Left lung (tissue), 10 donors: ENCODE measurements around the gene ARMC6. TPM values are rescaled to one million over a fixed set of nuclear protein-coding genes. Genes with fewer than 3 reads are reported as not detected.

Experiments
- ATAC-seq: fragments of 200-7000 bp; cut with Tn5 transposase; one replicate; pipeline ENCODE4 v1.9.1; 2020; ENCODE audit warnings: moderate library complexity
- DNase-seq, 4 donors: peaks; one replicate each; pipeline ENCODE4 v3.0.0-alpha.2; 2013 to 2020
- H3K27ac ChIP-seq, 2 donors: fragments of 200-600 bp; sonication (generic) in 1 of 2; one replicate each; pipeline versions ENCODE4 v1.5.0 to v1.8.0; 2020 to 2021
- H3K27me3 ChIP-seq, 2 donors: fragments of 200-600 bp; sonication (generic) in 1 of 2; one replicate each; pipeline versions ENCODE4 v1.5.0 to v1.8.0; 2020 to 2021
- H3K36me3 ChIP-seq, 2 donors: fragments of 200-600 bp; sonication (generic) in 1 of 2; one replicate each; pipeline versions ENCODE4 v1.5.0 to v1.8.0; 2020 to 2021
- H3K4me1 ChIP-seq, 2 donors: fragments of 200-600 bp; one replicate each; pipeline ENCODE4 v1.8.0; 2021
- H3K4me3 ChIP-seq, 2 donors: fragments of 200-600 bp; sonication (generic) in 1 of 2; one replicate each; pipeline versions ENCODE4 v1.5.0 to v1.8.0; 2020 to 2021; ENCODE audit warnings: mild to moderate bottlenecking in 1 of 2
- H3K9me3 ChIP-seq, 2 donors: fragments of 200-600 bp; sonication (generic) in 1 of 2; one replicate each; pipeline versions ENCODE4 v1.5.0 to v1.8.0; 2020 to 2021
- intact Hi-C, 2 donors: fragments of 100-400 bp; cut with DNase I; formaldehyde crosslinking; loops; one replicate each; pipeline versions ENCODE4 v1.11.2 to v1.14.2; 2022
- polyA plus RNA-seq, 6 donors: library from polyadenylated mRNA; unstranded; fragments of 120-200 nt; gene quantifications; one replicate each; pipeline ENCODE4 v1.2.1, GENCODE V29; 2013; ENCODE audit not compliant: insufficient read length in 6 of 6
- total RNA-seq, 2 donors: library from RNA; stranded (reverse); fragmentation: NEBNext Ultra II Directional; extraction: Animal tissue kit (Norgen Biotek cat#: 25700); gene quantifications; one replicate each; pipeline ENCODE4 v1.2.1, GENCODE V29; 2021
- TF ChIP-seq, protein P1 (sequence below), 2 donors: fragments of 200-600 bp; sonication (generic) in 1 of 2; IDR thresholded peaks; one replicate each; pipeline versions ENCODE4 v1.5.0 to v1.8.0; 2021; ENCODE audit warnings: antibody characterized with exemption in 2 of 2
- donor health status: DM: no; HTN: yes; CAD: no.
- donor health status: DM: no; HTN: no; CAD: no.

ARMC6 gene
- total and polyA plus RNA-seq, 8 donors: 23.7 to 37.9 (median 34.0) TPM

DNA sequence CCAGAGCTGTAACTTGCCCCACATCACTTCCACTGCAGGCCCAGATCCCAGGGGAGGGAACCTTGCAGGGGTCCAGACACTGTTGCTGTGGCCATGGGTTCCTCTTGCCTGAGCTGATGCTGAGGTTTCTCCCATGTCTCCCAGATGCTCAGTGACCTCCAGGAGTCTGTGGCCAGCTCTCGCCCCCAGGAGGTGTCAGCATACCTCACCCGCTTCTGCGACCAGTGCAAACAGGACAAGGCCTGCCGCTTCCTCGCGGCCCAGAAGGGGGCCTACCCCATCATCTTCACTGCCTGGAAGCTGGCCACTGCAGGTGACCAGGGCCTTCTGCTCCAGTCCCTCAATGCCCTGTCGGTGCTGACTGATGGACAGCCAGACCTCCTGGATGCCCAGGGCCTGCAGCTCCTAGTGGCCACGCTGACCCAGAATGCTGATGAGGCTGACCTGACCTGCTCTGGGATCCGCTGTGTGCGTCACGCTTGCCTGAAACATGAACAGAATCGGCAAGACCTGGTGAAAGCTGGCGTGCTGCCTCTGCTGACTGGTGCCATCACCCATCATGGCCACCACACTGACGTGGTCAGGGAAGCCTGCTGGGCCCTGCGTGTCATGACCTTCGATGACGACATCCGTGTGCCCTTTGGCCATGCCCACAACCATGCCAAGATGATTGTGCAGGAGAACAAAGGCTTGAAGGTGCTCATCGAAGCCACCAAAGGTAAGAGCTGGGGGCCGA lies 18.2 kb downstream of the ARMC6 start:
- ATAC-seq: no peak
- no peaks in the 10 kb centered on the region for H3K27me3 ChIP-seq
- H3K9me3 ChIP-seq: no peaks in the 10 kb centered on the region
- DNase-seq: peak in 1 of 4 donors; percentile 56
- H3K4me3 ChIP-seq: no peak overlapping the region
- H3K4me1 ChIP-seq: no peaks in the 10 kb centered on the region
- H3K36me3 ChIP-seq: peaks cover 0 to 86% of the 10 kb centered on the region in 2 donors
- H3K27ac ChIP-seq: no peak overlapping the region
- TF ChIP-seq, protein P1, sequence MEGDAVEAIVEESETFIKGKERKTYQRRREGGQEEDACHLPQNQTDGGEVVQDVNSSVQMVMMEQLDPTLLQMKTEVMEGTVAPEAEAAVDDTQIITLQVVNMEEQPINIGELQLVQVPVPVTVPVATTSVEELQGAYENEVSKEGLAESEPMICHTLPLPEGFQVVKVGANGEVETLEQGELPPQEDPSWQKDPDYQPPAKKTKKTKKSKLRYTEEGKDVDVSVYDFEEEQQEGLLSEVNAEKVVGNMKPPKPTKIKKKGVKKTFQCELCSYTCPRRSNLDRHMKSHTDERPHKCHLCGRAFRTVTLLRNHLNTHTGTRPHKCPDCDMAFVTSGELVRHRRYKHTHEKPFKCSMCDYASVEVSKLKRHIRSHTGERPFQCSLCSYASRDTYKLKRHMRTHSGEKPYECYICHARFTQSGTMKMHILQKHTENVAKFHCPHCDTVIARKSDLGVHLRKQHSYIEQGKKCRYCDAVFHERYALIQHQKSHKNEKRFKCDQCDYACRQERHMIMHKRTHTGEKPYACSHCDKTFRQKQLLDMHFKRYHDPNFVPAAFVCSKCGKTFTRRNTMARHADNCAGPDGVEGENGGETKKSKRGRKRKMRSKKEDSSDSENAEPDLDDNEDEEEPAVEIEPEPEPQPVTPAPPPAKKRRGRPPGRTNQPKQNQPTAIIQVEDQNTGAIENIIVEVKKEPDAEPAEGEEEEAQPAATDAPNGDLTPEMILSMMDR (IDR thresholded peaks at IDR 0.05): no peak
- intact Hi-C loops: loop anchor here in 1 of 2 donors (10.0 kb wide), 1 partner anchor 83 kb away; the partner anchor contains the start of gene TMEM161A

DNA sequence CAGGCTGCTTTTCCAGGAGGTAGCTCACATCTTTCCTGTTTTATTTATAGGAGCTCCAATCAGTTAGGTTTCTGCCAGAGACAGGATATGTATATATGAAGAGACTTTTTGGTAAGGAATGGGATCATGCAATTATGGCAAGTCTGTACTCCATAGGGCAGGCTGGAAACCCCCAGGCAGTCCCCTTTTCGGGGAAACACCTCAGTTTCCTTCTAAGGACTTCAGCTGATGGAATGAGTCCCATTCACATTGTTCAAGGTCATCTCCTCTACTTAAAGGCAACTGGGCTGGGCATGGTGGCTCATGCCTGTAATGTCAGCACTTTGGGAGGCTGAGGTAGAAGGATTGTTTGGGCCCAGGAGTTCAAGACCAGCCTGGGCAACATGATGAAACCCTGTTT lies 19.5 kb downstream of the ARMC6 start:
- no peaks in the 10 kb centered on the region for H3K9me3 ChIP-seq
- no peak for DNase-seq
- no peak for ATAC-seq
- H3K36me3 ChIP-seq: peaks cover 0 to 87% of the 10 kb centered on the region in 2 donors
- H3K4me1 ChIP-seq: no peaks in the 10 kb centered on the region
- TF ChIP-seq, protein P1 (IDR thresholded peaks at IDR 0.05): no peak
- no peaks in the 10 kb centered on the region for H3K27me3 ChIP-seq
- intact Hi-C loops: loop anchor here in 1 of 2 donors (10.0 kb wide), 1 partner anchor 82 kb away; the partner anchor contains the start of gene TMEM161A
- no peak overlapping the region for H3K4me3 ChIP-seq
- H3K27ac ChIP-seq: no peak overlapping the region

DNA sequence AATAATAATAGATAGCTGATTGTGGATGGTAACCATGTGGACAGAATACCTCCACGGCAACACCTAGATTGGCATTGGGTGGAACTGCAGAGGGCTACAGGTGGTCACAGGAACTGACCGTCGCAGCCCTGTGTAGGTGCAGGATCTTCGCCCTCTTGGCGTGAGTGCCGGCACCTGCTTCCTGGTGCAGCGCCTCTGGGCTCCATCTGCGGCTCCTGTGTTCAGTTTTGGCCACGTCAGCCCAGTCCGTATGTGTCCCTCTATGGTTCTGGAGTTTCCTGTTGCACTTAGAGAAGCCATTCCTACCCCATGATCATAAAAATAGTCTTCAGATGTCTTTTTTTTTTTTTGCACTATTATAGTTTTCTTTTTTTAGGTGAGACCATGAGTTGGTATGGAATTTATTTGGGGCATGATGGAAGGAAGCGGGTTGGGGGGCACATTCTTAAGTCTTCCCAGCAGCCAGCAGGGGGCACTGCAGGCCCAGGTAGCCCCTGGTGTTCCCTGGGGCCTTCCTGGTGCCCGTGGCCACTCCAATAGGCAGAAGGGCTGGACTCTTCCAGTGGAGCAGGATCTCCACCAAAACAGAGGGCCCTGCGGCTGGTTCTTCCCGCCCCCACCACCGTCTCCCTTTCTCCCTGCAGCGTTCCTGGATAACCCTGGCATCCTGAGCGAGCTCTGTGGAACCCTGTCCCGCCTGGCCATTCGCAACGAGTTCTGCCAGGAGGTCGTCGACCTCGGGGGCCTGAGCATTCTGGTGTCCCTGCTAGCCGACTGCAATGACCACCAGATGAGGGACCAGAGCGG lies 20.3 kb downstream of the ARMC6 start:
- Histone ChIP-seq H3K27me3 (no peaks in the 10 kb centered on the region), H3K27ac (no peak overlapping the region), H3K9me3 (no peaks in the 10 kb centered on the region), H3K4me3 (no peak overlapping the region), H3K4me1 (no peaks in the 10 kb centered on the region), H3K36me3 (peaks cover 0 to 90% of the 10 kb centered on the region in 2 donors)
- ATAC-seq (peak; percentile 88), DNase-seq (peak in 2 of 4 donors; percentile 62 to 81)
- TF ChIP-seq, protein P1 (IDR thresholded peaks at IDR 0.05): peak; percentile 55 to 59
- intact Hi-C loops: loop anchor here in 1 of 2 donors (10.0 kb wide), 1 partner anchor 81 kb away; the partner anchor contains the start of gene TMEM161A

DNA sequence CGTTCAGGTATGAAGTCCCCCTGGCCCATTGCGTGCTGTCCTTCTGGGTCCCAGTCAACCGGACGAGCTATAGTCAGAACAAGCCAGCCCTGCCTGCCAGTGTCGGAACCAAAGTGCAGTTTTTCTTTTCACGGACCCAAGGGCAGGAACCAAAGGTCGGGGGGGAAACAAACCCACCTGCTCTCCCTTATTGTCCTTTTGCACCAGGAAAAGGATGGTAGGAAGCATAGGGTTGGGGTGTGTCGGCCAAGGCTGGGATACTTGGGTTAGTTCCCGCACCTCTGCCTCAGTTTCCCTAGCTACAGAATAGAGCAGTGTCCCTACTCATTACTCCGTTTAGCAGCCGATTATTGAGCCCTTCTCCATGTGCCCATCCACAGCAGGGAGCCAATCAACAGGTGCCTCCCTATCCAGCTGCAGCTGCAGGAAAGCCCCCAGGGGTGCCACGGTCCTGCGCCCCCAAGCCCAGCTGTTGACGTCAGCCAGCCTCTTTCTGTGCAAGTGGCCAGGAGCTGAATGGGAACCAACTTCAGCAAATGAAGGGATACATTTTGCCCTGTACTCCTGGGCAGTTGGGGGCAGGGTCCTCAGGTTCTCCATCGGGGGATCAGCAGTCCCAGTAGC lies 21.0 kb downstream of the ARMC6 start:
- TF ChIP-seq, protein P1 (IDR thresholded peaks at IDR 0.05): no peak
- intact Hi-C loops: loop anchor here in 1 of 2 donors (10.0 kb wide), 1 partner anchor 80 kb away; the partner anchor contains the start of gene TMEM161A
- Histone ChIP-seq H3K4me1 (no peaks in the 10 kb centered on the region), H3K4me3 (no peak overlapping the region), H3K27me3 (no peaks in the 10 kb centered on the region), H3K9me3 (no peaks in the 10 kb centered on the region), H3K27ac (no peak overlapping the region), H3K36me3 (peaks cover 0 to 94% of the 10 kb centered on the region in 2 donors)
- DNase-seq: peak in 1 of 4 donors; percentile 54
- ATAC-seq: no peak
